IPS-15b (cell line): Measurements from ENCODE around the gene C17orf75.
"Not testable (repeated sequence)": the region's sequence is repeated elsewhere in the genome, so short reads cannot be mapped to it uniquely, and the experiment has no call there.

ENCODE experiments used
- H3K27me3 ChIP-seq: one replicate; pipeline ENCODE4 v1.6.1; 2013; ENCODE audit warnings: low read length; ENCODE audit not compliant: control insufficient read depth, insufficient read depth
- H3K36me3 ChIP-seq: one replicate; pipeline ENCODE4 v1.6.1; 2013; ENCODE audit warnings: low read length; ENCODE audit not compliant: control insufficient read depth, insufficient read depth
- H3K4me1 ChIP-seq: one replicate; pipeline ENCODE4 v1.6.1; 2013; ENCODE audit warnings: mild to moderate bottlenecking, low read length; ENCODE audit not compliant: control insufficient read depth, insufficient read depth
- H3K4me3 ChIP-seq: one replicate; pipeline ENCODE4 v1.5.1; 2013; ENCODE audit warnings: low read depth, low read length
- H3K9ac ChIP-seq: one replicate; pipeline ENCODE4 v1.6.1; 2013; ENCODE audit warnings: low read depth, mild to moderate bottlenecking, low read length
- H3K9me3 ChIP-seq: one replicate; pipeline ENCODE4 v1.6.1; 2013; ENCODE audit warnings: mild to moderate bottlenecking, low read length; ENCODE audit not compliant: control insufficient read depth, insufficient read depth

Gene C17orf75

GRCh38 chr17:32341141-32341856 is 674 bp downstream of the C17orf75 start:
- peak overlapping the region; percentile 96 for H3K4me3 ChIP-seq

GRCh38 chr17:32335687-32336086 is 6.3 kb downstream of the C17orf75 start:
- Histone ChIP-seq H3K4me1 (no peaks in the 10 kb centered on the region), H3K27me3 (no peaks in the 10 kb centered on the region), H3K36me3 (peaks cover 9% of the 10 kb centered on the region), H3K4me3 (no peak overlapping the region), H3K9me3 (no peaks in the 10 kb centered on the region), H3K9ac (no peak overlapping the region)

More at GRCh38 chr17:32341141-32341856, 674 bp downstream of the C17orf75 start:
- peaks cover 3% of the 10 kb centered on the region for H3K4me1 ChIP-seq
- peak overlapping the region; percentile 81 for H3K9ac ChIP-seq
- no peaks in the 10 kb centered on the region for H3K9me3 ChIP-seq
- H3K27me3 ChIP-seq, result no peaks in the 10 kb centered on the region
- H3K36me3 ChIP-seq, result peaks cover 4% of the 10 kb centered on the region

GRCh38 chr17:32335046-32335445 is 6.9 kb downstream of the C17orf75 start:
- Histone ChIP-seq H3K4me3 (no peak overlapping the region), H3K36me3 (peaks cover 9% of the 10 kb centered on the region), H3K4me1 (no peaks in the 10 kb centered on the region), H3K9ac (no peak overlapping the region), H3K27me3 (no peaks in the 10 kb centered on the region), H3K9me3 (no peaks in the 10 kb centered on the region)

- Histone ChIP-seq H3K36me3 (peaks cover 9% of the 10 kb centered on the region), H3K4me1 (no peaks in the 10 kb centered on the region), H3K4me3 (no peak overlapping the region), H3K27me3 (no peaks in the 10 kb centered on the region), H3K9ac (no peak overlapping the region), H3K9me3 (no peaks in the 10 kb centered on the region)
These were observed 8.8 kb downstream of the C17orf75 start for GRCh38 chr17:32333187-32333586.

GRCh38 chr17:32331243-32332040 is 10.5 kb downstream of the C17orf75 start:
- Histone ChIP-seq H3K4me3 (no peak overlapping the region), H3K4me1 (no peaks in the 10 kb centered on the region), H3K36me3 (peaks cover 5% of the 10 kb centered on the region), H3K9me3 (no peaks in the 10 kb centered on the region), H3K9ac (no peak overlapping the region), H3K27me3 (no peaks in the 10 kb centered on the region)

GRCh38 chr17:32330147-32330546 is 11.8 kb downstream of the C17orf75 start:
- Histone ChIP-seq H3K9ac (no peak overlapping the region), H3K36me3 (peaks cover 5% of the 10 kb centered on the region), H3K4me1 (no peaks in the 10 kb centered on the region), H3K27me3 (no peaks in the 10 kb centered on the region), H3K9me3 (no peaks in the 10 kb centered on the region), H3K4me3 (no peak overlapping the region)

GRCh38 chr17:32327911-32328310 is 14.1 kb downstream of the C17orf75 start:
- Histone ChIP-seq H3K4me3 (no peak overlapping the region), H3K9ac (no peak overlapping the region), H3K27me3 (no peaks in the 10 kb centered on the region), H3K4me1 (peaks cover 10% of the 10 kb centered on the region), H3K36me3 (peaks cover under 1% of the 10 kb centered on the region), H3K9me3 (no peaks in the 10 kb centered on the region)

- H3K36me3 ChIP-seq, result peaks cover 2% of the 10 kb centered on the region
- H3K9ac ChIP-seq, result no peak overlapping the region
- H3K4me3 ChIP-seq, result no peak overlapping the region
- H3K4me1 ChIP-seq, result peaks cover 10% of the 10 kb centered on the region
- H3K9me3 ChIP-seq, result no peaks in the 10 kb centered on the region
- H3K27me3 ChIP-seq, result no peaks in the 10 kb centered on the region
These were observed 18.0 kb downstream of the C17orf75 start for GRCh38 chr17:32323811-32324491.

GRCh38 chr17:32323046-32323445 is 18.9 kb downstream of the C17orf75 start:
- H3K4me3 ChIP-seq, result no peak overlapping the region
- H3K9ac ChIP-seq, result no peak overlapping the region
- H3K9me3 ChIP-seq, result no peaks in the 10 kb centered on the region
- H3K4me1 ChIP-seq, result peaks cover 10% of the 10 kb centered on the region
- no peaks in the 10 kb centered on the region for H3K27me3 ChIP-seq
- H3K36me3 ChIP-seq, result peaks cover 2% of the 10 kb centered on the region

GRCh38 chr17:32320847-32321246 is 21.1 kb downstream of the C17orf75 start:
- no peaks in the 10 kb centered on the region for H3K9me3 ChIP-seq
- H3K36me3 ChIP-seq, result peaks cover 2% of the 10 kb centered on the region
- no peak overlapping the region for H3K9ac ChIP-seq
- H3K4me3 ChIP-seq, result no peak overlapping the region
- H3K27me3 ChIP-seq, result no peaks in the 10 kb centered on the region
- H3K4me1 ChIP-seq, result peaks cover 10% of the 10 kb centered on the region

- H3K9ac ChIP-seq, H3K9me3 ChIP-seq, H3K4me3 ChIP-seq, H3K36me3 ChIP-seq, H3K27me3 ChIP-seq, H3K4me1 ChIP-seq: not testable (repeated sequence)
These were observed 21.9 kb downstream of the C17orf75 start for GRCh38 chr17:32320080-32320479.
